Fibroblast of skin of right quadriceps (primary cell): Measurements from ENCODE around the gene LILRB2.
A peak's percentile ranks its signal among the peaks of the same experiment; 100 is the strongest.
"Not testable (repeated sequence)": the region's sequence is repeated elsewhere in the genome, so short reads cannot be mapped to it uniquely, and the experiment has no call there.

Source experiments
- DNase-seq: peaks from one replicate; pipeline ENCODE4 v3.0.0-alpha.2; 2013

The LILRB2 gene

DNA sequence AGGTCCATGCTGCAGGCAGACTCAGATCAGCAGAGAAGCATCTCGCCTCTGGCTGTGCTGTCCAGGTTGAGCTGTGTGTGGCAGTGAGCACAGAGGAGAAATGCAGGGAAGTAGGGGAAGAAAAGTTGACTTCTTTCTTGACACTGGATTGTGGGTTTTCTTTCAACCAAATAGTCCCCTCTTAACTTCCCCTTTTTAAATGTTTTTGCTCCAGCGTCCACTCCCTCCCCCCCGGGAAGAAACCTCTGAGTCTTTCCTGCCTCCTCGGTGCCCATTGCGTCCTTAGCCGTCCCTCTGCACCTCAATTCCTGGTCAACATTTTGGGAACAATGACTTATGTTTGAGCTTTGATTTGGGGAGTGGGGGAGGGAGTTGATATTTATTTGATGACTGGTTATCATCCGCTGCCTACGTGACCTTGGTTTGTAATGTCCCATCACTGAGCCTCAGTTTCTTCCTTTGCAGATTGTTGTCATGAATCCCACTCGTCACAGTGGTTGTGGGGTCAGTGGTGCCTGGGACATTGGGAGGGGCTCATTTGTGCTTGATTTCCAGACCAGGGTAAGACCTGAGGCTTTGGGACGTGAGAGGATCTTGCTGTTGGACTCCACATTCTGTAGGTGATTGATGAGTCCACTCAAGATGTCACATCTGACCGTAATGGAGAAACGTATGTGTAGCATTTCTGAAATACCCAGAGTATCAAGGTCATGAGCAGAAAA, at the start of gene LILRB2:
LILRB2 (minus strand) TSS at position 104 of the 722 bp plus-strand sequence. CDS start 614 bp downstream, outside the sequence.
- no peak for DNase-seq

- DNase-seq = no peak
These were observed 48.7 kb upstream of the LILRB2 start for GRCh38 chr19:54329476-54330165.

DNA sequence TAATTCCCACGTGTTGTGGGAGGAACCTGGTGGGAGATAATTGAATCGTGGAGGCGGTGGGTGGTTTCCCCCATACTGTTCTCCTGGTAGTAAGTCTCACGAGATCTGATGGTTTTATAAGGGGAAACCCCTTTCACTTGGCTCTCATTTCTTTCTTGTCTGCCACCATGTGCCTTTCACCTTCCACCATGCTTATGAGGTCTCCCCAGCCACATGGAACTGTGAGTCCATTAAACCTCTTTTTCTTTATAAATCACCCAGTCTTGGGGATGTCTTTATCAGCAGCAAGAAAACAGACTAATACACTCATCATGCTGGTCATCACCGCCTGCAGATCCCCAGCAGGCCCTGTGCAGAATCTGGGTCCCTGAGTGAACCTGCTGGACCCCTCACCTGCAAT, 47.9 kb upstream of the LILRB2 start:
- not testable (repeated sequence) for DNase-seq

DNA sequence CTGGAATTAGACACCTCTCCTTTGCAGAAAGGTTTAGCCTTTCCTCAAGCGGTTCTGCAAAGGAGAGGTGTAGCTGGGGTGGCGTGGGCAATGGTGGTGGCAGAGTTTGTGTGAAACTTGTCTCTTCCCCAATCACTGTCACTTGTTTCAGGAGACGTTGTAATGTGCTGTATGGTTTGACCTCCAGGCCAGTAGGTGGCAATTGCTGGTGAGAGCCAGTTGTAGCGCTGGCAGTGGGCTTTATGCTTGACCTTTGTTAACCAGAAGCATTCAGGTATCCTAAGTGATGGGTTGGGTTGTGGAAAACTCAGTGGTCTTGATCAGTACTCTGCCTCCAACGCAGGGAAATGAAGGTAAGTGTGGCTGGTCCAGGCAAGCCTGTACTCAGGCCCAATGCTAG, 44.7 kb upstream of the LILRB2 start:
- no peak for DNase-seq

GRCh38 chr19:54325194-54325621, 44.3 kb upstream of the LILRB2 start:
- DNase-seq = peak; percentile 7

DNA sequence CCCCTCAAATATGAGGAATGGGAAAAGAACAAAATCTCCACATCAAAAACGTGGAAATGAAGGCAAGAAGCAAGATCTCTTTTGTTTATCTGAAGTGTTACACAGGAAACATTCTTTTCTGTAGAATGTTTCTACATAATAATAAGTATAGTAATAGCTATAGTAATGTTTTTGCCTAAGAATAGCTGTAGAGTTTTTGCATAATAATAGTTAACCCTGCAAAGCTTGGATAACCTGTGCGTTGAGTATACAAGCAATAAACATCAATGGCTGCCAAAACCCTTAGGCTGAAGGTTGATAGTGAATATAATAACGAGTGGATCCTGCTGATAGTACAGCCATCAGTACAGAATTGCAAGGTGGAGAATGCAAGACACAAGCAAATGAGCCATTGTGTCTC, 43.2 kb upstream of the LILRB2 start:
- DNase-seq = no peak

GRCh38 chr19:54322934-54323333, 42.0 kb upstream of the LILRB2 start:
- not testable (repeated sequence) for DNase-seq

DNA sequence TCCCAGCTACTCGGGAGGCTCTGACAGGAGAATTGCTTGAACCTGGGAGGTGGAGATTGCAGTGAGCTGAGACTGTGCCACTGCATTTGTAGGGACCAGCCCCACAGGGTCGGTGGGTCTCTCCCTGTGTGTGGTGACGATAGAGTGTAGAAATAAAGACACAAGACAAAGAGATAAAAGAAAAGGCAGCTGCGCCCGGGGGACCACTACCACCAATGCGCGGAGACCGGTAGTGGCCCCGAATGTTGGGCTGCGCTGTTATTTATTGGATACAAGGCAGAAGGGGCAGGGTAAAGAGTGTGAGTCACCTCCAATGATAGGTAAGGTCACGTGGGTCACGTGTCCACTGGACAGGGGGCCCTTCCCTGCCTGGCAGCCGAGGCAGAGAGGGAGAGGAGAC, 41.4 kb upstream of the LILRB2 start:
- not testable (repeated sequence) for DNase-seq

DNA sequence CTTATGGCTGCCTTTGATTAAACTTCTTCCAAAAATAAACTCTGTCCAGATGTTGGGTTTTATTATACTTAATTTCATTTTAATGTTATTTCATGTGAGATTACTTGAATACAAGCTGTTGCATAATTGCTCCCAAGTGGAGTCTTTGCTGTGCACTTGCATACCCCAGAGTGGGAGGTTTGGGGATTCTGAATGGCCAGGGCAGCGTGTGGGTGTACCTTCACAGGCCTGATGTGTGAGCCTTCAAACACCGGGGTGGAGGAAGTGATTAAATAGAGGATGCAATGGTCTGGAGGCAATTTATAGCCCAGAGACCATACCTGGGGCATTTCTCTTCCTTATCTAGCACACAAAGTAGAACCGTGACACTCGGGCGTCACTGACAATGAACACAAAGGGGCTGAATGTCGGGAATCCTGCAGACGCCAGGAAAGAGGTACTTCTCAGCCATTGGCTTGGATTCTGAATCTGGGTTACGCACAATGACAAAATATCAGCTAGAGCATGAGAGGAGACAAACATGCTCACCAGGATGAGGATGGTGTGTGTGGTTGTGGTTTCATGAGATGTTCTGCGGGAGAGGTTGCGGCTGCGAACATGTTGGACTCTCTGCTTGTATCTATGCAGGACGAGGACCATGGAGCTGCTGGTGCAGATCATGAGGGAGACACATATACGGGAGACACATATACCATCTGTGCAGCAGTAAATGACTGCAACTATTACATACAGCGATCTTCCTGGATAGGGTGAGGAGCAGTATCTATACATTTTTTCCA, 39.2 kb upstream of the LILRB2 start:
- DNase-seq = no peak

- no peak for DNase-seq
These were observed 38.1 kb upstream of the LILRB2 start for GRCh38 chr19:54319049-54319448.

DNA sequence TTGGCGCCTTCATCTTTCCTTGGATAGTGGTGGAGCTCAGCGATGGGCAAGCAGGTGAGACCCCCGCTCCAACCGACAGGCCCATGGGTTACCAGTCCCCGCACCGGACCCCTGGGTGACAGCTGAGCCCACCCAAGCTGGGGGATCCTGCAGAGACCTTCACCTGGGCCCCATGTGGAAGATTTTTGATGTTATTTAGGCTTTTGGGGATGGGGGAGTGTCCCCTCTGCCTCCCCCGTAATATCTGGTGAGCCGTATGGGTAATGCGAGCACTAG, 37.0 kb upstream of the LILRB2 start:
- DNase-seq = no peak

DNA sequence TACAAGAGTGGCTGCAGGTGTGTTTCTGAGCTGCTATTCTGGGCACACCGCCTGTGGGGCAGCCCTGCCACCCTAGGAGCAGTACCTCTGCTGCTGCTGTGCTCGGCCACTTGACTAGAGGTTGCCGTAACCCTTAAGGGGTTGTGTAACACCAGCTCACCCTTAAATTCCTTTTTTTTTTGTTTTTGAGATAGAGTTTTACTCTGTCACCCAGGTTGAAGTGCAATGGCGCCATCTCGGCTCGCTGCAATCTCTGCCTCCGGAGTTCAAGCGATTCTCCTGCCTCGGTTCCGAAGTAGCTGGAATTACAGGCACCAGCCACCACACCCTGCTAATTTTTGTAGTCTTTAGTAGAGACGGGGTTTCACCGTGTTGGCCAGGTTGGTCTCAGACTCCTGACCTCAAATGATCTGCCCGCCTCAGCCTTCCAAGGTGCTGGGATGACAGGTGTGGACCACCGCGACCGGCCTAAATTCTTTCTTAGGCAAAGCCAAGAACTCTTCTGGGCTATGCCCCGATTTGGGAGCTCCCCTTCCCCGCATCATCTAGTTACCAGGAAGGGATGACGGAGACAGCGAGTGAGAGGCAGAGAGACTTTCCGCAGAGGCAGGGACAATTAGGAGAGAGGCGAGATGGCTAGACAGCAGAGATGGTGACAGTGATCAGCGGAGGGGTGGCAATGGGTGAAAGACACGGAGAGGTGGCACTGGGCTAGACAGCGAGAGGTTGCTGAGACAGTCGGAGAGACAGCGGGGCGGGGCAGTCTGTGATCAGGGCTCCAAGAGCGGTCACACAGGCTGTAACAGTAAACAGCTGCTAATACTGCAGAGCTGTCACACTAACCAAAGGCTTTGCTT, 36.4 kb upstream of the LILRB2 start:
- no peak for DNase-seq

DNA sequence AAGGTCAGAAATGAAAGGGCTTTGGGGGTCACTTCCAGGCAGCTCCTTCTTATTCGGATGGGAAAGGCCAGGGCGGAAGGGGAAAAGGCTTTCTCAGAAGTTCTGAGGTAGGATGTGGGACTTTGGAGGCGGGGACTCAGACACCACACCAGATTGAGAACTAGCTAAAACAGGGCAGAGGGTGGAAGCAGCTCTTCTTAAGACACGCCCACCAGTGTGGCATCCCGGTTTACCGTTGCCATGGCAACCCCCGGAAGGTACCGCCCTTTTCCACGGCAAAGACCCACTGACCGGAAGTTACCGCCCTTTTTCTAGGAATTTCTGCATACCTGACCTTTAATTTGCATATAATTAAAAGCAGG, 35.8 kb upstream of the LILRB2 start:
- DNase-seq = no peak

DNA sequence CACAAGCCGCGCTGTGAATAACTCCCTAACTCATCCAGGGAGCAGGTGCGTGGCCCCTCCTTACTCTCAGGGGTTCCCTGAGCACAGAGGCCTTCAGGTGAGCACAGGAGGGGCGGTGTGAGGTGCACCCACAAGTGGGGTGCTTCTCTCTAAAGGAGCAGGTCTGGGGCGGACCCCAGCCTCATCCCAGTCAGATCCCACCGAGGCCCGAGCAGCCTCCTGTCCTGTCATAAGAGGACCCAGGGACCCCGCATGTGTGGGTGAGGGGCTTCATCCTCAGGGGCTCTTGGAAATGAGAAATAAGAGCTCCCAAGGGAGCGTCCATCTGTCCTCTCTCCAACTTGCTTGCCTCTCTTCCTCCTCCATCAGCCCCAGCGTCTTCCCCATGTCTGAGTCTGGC, 35.0 kb upstream of the LILRB2 start:
- DNase-seq = no peak

DNA sequence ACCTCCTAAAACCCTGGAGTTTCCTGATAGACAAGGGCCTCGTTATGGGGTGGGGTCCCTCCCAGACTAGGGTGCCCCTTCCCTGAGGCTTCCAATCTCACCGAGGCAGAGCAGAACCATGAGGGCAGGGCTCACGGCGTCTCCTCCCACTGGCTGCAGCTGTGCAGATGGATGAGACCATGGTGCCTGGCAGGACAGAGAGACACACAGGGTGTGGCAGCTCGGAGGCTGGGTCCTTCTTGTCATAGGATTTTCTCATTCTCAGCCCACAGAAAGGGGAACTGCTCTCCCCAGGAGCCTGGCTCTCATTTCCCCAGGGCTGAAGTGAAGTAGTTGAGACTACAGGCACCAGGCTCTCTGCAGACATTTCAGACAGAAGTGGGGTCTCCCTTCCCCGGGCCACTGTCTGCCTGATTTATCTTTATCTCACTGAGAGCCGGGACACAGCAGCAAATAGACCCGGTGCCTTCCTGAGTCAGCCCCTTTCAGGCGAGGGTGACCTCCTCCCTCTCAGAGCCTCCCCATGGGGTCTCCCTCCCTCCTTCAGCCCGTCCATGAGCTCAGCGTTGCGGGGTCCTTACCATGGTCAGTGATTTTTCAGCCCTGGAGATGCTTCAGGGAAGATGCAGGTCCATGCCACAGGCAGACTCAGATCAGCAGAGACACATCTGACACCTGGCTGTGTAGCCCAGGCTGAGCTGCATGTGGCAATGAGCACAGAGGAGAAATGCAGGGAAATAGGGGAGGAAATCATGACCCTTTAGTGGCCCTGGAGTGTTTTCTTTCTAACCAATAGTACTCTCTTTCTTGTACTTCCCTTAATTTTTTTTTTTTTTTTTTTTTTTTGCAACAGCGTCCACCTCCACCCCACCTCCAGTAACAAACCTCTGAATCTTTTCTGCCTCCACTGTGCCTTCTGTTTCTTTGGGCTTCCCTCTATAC, 31.8 kb upstream of the LILRB2 start, which contains the start of gene LILRA5:
LILRA5 (minus strand) TSS at position 731 of the 942 bp plus-strand sequence; CDS start at position 584, 147 bp downstream.
- DNase-seq = no peak

GRCh38 chr19:54312011-54312410, 31.1 kb upstream of the LILRB2 start:
- DNase-seq = no peak

DNA sequence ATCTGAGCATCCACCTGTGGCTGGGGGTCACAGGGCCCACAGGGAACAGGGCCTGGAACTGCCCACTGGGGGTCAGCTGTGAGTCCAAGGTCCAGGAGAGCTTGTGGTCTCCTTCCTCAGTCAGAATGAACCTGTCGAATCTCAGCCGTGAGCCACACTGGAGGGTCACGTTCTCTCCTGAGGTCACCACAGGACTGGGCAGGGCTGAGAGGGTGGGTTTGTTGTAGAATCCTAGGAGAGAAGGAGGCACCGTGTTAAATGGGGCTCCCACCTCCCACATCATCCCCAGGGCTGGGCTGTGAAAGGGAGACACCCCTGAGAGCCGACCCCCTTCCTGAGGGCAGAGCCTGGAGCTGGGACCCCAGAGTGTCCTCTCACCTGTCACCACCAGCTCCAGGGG, 30.6 kb upstream of the LILRB2 start:
- DNase-seq = no peak

- DNase-seq = no peak
These were observed 29.6 kb upstream of the LILRB2 start for GRCh38 chr19:54310543-54310942.

DNA sequence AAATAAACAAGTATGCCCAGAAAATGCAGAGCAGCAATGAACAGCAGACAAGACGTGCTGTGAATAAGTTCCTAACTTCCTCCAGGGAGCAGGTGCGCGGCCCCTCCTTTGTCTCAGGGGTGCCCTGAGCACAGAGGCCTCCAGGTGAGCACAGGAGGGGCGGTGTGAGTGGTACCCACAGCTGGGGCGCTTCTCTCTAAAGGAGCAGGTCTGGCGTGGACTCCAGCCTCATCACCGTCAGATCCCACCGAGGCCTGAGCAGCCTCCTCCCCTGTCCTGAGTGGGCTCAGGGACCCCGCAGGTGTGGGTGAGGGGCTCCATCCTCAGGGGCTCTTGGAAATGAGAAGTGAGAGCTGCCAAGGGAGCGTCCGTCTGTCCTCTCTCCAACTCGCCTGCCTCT, 28.9 kb upstream of the LILRB2 start:
- DNase-seq = no peak

DNA sequence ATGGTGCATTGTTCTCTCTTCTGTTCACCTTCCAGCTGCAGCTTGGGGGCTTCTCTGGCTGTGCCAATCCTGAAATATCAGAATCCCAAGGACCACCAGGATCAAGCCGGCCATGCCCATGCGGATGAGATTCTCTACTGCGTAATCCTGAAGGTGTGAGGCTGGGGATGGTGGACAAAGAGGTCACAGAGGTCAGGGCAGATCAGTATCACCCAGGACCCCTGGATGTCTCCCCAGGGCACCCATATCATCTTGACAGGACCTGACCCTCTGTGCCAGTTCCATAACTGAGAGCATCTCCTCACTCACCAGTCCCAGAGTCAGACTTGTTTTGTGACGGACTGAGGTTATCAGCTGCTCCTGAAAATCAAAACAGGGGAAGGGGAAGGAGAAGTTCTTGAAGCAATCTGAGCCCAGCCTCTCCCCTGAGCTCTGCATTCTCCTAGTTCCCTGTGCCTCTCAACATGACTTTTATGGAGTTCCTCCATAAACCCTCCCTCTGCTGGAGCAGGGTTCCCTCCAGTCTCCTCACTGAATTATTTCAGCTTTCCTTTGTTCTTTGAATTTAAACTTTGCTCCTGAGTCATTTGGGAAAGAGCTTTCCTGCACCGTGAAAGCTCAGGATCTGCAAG, 26.6 kb upstream of the LILRB2 start:
- DNase-seq = no peak

- no peak for DNase-seq
These were observed 24.2 kb upstream of the LILRB2 start for GRCh38 chr19:54305141-54305540.
